Activated naive CD8-positive, alpha-beta T cell treated with anti-CD3 and anti-CD28 coated beads, Interleukin-2, amount 50 U/mL, for 24 hours (primary cell): Measurements from ENCODE around the gene MAEA.
"Not testable (repeated sequence)": the region's sequence is repeated elsewhere in the genome, so short reads cannot be mapped to it uniquely, and the experiment has no call there.

Experiments used
- ATAC-seq: fragments of 150-1000 bp; cut with Tn5 transposase; one replicate; pipeline ENCODE4 v1.10.0; 2021
- DNase-seq: peaks from one replicate; pipeline ENCODE4 v3.0.0; 2021
- H3K27ac Mint-ChIP-seq: one replicate; pipeline ENCODE4 v1.8.0; 2021; ENCODE audit warnings: mild to moderate bottlenecking, mixed read lengths
- H3K27me3 Mint-ChIP-seq: one replicate; pipeline ENCODE4 v1.8.0; 2021; ENCODE audit warnings: mixed read lengths
- H3K36me3 Mint-ChIP-seq: one replicate; pipeline ENCODE4 v1.8.0; 2021; ENCODE audit warnings: low read depth, mixed read lengths
- H3K4me1 Mint-ChIP-seq: one replicate; pipeline ENCODE4 v1.8.0; 2021; ENCODE audit warnings: mixed read lengths
- H3K4me3 Mint-ChIP-seq: one replicate; pipeline ENCODE4 v1.8.0; 2021; ENCODE audit warnings: mild to moderate bottlenecking, moderate library complexity, mixed read lengths
- H3K9me3 Mint-ChIP-seq: one replicate; pipeline ENCODE4 v1.8.0; 2021; ENCODE audit warnings: mixed read lengths

Gene MAEA

GRCh38 chr4:1367936-1368289 is 78.2 kb downstream of the MAEA start:
- no peak for DNase-seq
- no peak overlapping the region for H3K27ac Mint-ChIP-seq
- peaks cover 3% of the 10 kb centered on the region for H3K36me3 Mint-ChIP-seq
- H3K4me3 Mint-ChIP-seq: no peak overlapping the region
- no peaks in the 10 kb centered on the region for H3K27me3 Mint-ChIP-seq
- no peaks in the 10 kb centered on the region for H3K4me1 Mint-ChIP-seq
- H3K9me3 Mint-ChIP-seq: no peaks in the 10 kb centered on the region
- ATAC-seq: no peak

DNA sequence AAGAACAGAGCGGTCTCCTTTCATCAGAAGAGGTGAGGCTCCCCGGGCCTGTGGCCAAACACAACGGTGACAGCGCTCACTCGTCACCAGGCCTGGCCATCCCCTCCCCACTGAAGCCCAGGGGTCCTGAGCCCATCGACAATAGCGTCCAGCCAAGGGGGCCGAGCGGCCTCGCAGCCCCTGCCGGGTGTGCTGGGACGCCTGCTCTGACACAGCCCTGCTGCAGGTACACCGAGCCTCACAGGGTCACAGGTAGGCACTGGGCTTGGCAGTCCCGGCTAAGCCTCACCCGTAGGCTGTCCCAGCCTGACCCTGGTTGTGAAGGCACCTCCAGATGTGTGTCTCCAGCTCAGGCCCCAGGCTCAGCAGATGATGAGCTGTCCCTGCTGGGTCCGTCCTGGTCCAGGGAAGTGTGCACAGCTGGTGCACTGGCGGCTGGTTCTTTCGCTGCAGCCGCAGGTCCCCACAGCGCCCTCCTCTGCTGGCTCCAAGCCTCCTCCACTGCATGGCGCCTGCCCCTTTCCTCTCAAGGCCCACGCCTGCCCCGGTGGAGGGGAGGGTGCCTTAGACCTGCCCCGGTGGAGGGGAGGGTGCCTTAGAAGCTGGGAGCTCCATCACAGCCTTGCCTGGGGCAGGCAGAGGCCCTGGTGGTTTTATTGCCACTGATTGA is 78.9 kb downstream of the MAEA start:
- H3K4me1 Mint-ChIP-seq: no peaks in the 10 kb centered on the region
- H3K27me3 Mint-ChIP-seq: no peaks in the 10 kb centered on the region
- ATAC-seq: no peak
- DNase-seq: no peak
- H3K36me3 Mint-ChIP-seq: peaks cover 6% of the 10 kb centered on the region
- no peak overlapping the region for H3K4me3 Mint-ChIP-seq
- H3K27ac Mint-ChIP-seq: no peak overlapping the region
- no peaks in the 10 kb centered on the region for H3K9me3 Mint-ChIP-seq

DNA sequence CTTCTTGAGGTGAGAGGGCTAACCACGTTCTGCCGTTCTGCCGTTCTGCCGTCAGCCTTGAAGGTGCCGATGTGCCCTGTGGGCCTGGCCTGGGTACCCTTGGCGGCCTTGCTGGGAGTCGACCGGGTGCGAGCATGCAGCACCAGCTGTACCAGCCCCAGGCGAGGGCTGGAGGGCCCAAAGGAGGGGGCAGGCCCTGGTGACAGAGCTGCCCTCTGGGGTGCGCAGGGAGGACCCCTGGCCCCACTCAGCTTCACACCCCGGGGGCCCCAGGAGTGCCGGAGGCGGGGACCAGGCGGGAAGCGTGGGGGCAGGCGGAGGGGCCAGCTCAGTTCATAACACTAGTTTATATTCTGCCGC is 79.4 kb downstream of the MAEA start:
- H3K4me3 Mint-ChIP-seq: no peak overlapping the region
- no peaks in the 10 kb centered on the region for H3K4me1 Mint-ChIP-seq
- no peaks in the 10 kb centered on the region for H3K27me3 Mint-ChIP-seq
- DNase-seq (no peak), ATAC-seq (no peak)
- H3K9me3 Mint-ChIP-seq: no peaks in the 10 kb centered on the region
- peaks cover 8% of the 10 kb centered on the region for H3K36me3 Mint-ChIP-seq
- H3K27ac Mint-ChIP-seq: no peak overlapping the region

DNA sequence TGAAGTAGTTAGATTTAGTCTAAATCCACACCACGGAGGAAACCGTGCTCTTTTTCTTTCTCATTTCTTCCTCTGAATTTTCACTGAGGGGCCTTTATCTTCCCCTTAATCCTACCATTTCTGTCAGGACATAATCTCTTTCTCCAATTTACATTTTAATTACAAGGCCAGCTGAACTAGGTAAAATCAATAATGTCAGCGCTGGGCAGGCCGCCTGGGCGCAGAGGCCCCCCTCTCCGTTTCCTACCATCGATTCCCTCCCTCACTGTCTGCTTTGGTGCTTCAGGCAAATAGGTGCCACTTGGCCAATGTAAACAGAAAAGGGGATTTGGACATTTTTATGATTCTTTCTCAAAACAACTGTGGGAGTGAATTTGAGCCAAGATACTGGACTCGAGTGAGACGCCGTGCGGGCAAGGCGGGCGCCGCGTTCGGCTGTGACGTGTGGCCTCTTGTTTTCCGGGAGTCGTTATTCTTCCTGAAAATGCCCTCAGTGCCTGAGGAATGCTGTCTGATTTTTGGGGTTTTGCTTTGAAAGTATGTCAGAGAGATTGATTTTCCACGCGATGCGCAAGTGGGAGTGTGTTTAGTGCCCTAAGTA is 79.9 kb downstream of the MAEA start:
- ATAC-seq: no peak
- Mint-ChIP-seq H3K27ac (no peak overlapping the region), H3K9me3 (no peaks in the 10 kb centered on the region), H3K36me3 (peaks cover 8% of the 10 kb centered on the region), H3K4me3 (no peak overlapping the region), H3K4me1 (no peaks in the 10 kb centered on the region), H3K27me3 (no peaks in the 10 kb centered on the region)
- no peak for DNase-seq

DNA sequence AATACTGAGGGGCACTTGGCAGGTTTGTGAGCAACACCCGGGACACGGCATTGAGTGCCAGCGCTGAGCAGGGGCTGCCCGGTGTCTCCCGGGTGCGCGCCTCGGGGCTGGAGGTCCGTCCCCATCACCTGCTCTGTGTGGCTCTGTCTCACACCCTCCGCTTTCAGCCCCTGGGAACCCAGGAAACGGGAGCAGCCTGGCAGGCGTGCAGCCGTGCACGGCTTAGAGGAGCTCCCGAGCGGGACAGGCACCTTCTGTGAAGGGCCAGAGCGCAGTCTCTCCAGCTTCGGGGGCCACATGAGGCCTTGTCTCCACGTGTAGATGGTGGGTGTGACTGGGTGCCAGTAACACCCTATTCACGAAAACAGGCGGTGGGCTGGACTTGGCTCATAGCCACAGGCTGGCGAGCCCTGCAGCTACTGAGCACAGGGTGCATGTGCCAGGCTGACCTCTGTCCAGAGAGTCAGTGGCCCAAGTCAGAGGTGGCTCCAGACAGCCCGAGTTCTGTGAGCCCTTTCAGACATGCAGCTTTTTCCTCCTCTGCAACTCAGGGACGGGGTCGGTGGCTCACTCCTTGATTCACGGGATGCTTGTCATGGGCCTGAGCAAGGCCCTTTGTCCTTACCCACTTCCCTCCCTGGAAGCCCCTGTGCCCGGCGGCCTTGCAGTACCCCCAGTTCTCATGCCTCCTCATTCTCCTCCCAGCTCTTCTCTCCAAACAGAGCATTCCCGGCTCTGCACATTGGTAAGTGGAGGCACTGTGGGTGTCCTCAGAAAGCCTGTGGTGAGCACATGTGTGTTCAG is 80.8 kb downstream of the MAEA start:
- no peak overlapping the region for H3K27ac Mint-ChIP-seq
- ATAC-seq (no peak), DNase-seq (no peak)
- H3K36me3 Mint-ChIP-seq: peaks cover 8% of the 10 kb centered on the region
- no peaks in the 10 kb centered on the region for H3K4me1 Mint-ChIP-seq
- H3K9me3 Mint-ChIP-seq: no peaks in the 10 kb centered on the region
- H3K27me3 Mint-ChIP-seq: no peaks in the 10 kb centered on the region
- no peak overlapping the region for H3K4me3 Mint-ChIP-seq

DNA sequence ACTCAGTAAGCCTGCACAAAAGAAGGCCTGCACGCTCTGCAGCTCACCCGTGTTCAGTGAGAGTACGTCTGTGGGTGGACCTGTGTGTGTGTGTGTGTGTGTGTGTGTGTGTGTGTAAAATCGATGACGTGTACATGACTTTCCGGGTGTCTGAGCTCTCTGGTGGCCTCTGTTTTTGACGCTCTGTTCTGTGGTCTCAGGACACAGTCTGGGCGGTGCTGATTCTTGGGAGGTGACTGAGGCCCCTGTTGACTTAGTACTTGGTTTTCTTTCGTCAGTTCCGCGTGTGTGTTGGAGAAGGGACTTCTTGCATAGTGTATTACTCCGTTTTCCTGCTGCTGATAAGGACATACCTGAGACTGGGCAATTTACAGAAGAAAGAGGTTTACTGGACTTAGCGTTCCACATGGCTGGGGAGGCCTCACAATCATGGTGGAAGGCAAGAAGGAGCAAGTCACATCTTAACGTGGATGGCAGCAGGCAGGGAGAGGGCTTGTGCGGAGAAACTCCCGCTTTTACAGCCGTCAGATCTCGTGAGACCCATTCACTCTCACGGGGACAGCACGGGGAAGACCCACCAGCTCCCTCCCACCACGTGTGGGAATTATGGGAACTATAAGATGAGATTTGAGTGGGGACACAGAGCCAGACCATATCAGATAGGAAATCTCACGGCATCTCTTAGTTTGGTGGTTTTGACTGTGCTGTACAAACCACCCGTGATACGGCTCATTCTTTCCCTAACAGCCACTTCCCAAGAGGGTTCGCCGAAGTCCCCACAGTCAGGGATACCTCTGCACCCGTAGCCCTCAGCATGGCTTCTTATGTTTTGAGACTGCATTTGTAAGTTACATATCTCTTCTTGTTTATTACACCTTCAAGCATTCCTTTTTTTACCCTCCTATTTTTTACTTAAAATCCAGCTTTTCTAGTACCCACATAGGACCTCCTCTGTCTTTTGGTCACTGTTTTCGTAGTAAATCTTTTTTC is 81.8 kb downstream of the MAEA start:
- DNase-seq (no peak), ATAC-seq (no peak)
- H3K36me3 Mint-ChIP-seq: peaks cover 8% of the 10 kb centered on the region

GRCh38 chr4:1372576-1372975 is 82.9 kb downstream of the MAEA start:
- not testable (repeated sequence) for H3K27me3 Mint-ChIP-seq, DNase-seq, H3K9me3 Mint-ChIP-seq, H3K27ac Mint-ChIP-seq, ATAC-seq, H3K4me3 Mint-ChIP-seq, H3K4me1 Mint-ChIP-seq, H3K36me3 Mint-ChIP-seq

More for the DNA sequence above, 81.8 kb downstream of the MAEA start:
- no peaks in the 10 kb centered on the region for H3K27me3 Mint-ChIP-seq
- H3K9me3 Mint-ChIP-seq: no peaks in the 10 kb centered on the region
- no peak overlapping the region for H3K4me3 Mint-ChIP-seq
- H3K27ac Mint-ChIP-seq: no peak overlapping the region
- no peaks in the 10 kb centered on the region for H3K4me1 Mint-ChIP-seq

DNA sequence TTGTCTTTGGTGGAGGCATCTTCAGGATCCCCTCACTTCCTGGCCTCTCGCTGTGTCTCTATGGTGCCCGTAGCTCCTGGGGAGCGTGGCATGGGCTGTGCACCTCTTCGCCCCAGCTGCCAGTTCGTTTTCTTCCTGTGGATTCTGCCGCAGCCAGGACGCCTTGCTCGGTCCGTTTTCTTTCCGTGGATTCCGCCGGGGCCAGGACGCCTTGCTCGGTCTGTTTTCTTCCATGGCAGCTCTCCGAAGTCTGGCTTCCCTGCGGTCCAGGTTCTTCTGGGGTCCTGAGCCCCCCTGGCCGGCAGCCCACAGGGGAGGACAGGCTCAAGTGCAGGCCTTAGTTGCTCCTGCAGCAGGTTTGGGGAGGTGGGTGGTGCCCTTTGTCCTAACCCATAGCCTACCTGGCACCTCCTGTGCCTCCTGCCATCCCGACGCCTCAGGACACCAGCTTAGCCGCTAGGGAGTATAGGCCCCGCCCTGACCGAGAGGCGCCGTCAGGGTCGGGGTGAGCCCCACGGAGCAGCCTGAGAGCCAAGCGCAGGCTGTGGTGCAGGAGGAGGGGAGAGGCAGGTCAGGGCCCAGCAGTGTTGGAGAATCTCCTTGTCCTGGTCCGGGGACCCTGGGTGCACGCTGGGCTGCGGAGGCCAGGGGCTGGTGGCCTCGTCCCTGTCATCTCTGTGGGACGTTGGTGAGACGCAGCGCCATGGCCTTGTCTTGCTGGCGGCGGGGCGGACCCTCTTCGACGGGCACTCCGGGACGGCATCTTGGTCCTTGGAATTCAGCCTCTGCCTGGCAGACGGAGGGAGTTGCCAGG is 84.4 kb downstream of the MAEA start:
- Mint-ChIP-seq H3K4me3 (no peak overlapping the region), H3K9me3 (no peaks in the 10 kb centered on the region), H3K4me1 (no peaks in the 10 kb centered on the region), H3K27me3 (no peaks in the 10 kb centered on the region), H3K27ac (no peak overlapping the region), H3K36me3 (peaks cover 8% of the 10 kb centered on the region)
- DNase-seq (no peak), ATAC-seq (no peak)

DNA sequence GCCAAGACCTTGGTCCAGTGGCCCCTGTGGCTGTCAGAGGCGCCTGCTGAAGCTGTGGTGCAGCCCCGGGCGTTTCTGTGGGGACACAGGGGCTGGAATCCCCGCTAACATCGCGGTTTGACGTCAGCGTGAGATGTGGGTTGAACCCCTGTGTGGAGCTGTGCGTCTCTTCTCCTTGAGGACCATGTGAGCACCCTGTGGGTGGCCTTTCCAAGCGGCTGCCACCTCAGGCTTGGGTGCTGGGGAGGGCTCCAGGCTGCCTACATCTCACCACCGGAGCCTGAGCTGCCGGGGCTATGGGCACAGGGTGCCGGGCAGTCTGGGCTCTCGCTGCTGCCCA is 85.0 kb downstream of the MAEA start:
- Mint-ChIP-seq H3K27me3 (no peaks in the 10 kb centered on the region), H3K27ac (no peak overlapping the region), H3K9me3 (no peaks in the 10 kb centered on the region), H3K4me3 (no peak overlapping the region), H3K4me1 (no peaks in the 10 kb centered on the region), H3K36me3 (peaks cover 8% of the 10 kb centered on the region)
- DNase-seq (no peak), ATAC-seq (no peak)

- Mint-ChIP-seq H3K27ac (no peak overlapping the region), H3K4me1 (no peaks in the 10 kb centered on the region), H3K9me3 (no peaks in the 10 kb centered on the region), H3K4me3 (no peak overlapping the region), H3K36me3 (peaks cover 8% of the 10 kb centered on the region), H3K27me3 (no peaks in the 10 kb centered on the region)
- ATAC-seq: no peak
- no peak for DNase-seq
These were observed 85.5 kb downstream of the MAEA start for GRCh38 chr4:1375051-1375721.

GRCh38 chr4:1375761-1376322 is 86.2 kb downstream of the MAEA start:
- no peak overlapping the region for H3K27ac Mint-ChIP-seq
- H3K9me3 Mint-ChIP-seq: no peaks in the 10 kb centered on the region
- DNase-seq (no peak), ATAC-seq (no peak)
- H3K4me3 Mint-ChIP-seq: no peak overlapping the region
- no peaks in the 10 kb centered on the region for H3K27me3 Mint-ChIP-seq
- no peaks in the 10 kb centered on the region for H3K4me1 Mint-ChIP-seq
- peaks cover 8% of the 10 kb centered on the region for H3K36me3 Mint-ChIP-seq

GRCh38 chr4:1376391-1376840 is 86.7 kb downstream of the MAEA start:
- DNase-seq: no peak
- H3K27me3 Mint-ChIP-seq: no peaks in the 10 kb centered on the region
- H3K36me3 Mint-ChIP-seq: peaks cover 8% of the 10 kb centered on the region
- ATAC-seq: no peak
- H3K4me3 Mint-ChIP-seq: no peak overlapping the region
- no peak overlapping the region for H3K27ac Mint-ChIP-seq
- H3K4me1 Mint-ChIP-seq: no peaks in the 10 kb centered on the region
- H3K9me3 Mint-ChIP-seq: no peaks in the 10 kb centered on the region

DNA sequence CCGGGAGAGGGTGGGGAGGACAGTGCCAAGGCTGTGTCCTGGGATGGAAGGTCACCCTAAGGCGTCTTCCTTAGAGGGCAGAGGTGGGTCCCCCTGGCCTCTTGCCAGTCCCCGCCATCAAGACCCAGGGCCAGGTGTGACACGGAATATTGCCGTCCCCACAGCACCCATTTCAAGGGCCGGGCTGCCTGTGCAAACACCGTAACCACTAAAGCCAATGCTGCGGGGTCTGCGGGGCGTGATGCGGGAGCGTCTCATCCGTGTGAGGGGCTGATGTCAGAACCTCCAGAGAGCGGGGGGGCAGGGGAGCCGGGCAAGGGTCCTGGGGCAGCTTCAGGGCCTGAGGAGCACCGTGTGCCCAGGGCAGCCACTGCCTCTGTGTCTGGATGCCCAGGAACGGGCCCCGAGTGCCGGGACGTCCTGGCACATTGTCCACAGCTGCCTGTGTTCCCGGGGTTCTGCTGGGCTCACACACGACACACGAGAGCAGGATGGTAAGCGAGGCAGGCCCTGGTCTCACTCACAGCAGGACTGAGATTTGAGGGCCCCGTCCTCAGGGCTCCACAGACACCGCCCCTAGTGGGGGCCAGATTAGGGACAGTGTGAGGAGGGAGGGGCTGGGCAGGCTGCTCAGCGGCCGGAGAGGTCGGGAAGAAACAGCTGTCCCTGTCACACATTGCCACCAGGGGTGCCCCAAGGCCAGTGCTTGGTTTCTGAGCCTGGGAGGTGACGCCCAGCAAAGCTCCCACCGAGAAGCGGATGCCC is 87.3 kb downstream of the MAEA start:
- Mint-ChIP-seq H3K4me3 (no peak overlapping the region), H3K9me3 (no peaks in the 10 kb centered on the region), H3K4me1 (no peaks in the 10 kb centered on the region), H3K27ac (no peak overlapping the region), H3K27me3 (no peaks in the 10 kb centered on the region), H3K36me3 (peaks cover 8% of the 10 kb centered on the region)
- no peak for DNase-seq
- ATAC-seq: no peak
